NAMALWA (cell line): ENCODE data around the gene ENTPD6.

ENCODE experiments used
- DNase-seq: peaks from one replicate; pipeline ENCODE4 v3.0.0-alpha.2; 2015; ENCODE audit warnings: low spot score

ENTPD6 gene

DNA sequence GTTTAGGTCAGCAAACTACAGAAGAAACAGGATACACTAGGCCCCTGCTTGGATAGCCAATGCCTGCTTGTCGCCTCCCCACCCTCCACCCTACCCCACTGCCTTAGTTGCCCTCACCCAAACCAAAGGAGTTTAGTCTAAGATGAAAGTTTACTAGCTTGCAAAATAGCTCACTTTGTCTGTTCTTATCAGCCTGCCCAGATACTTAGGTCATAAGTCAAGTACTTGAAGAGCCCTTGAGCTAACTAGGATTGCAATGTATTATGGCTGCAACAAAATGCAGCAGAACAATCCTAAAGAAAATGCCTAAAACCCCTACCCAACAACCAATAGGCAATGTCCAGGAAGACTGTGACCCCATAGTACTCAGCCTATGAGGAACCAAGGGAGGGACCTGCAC, 7.3 kb upstream of the ENTPD6 start:
- no peak for DNase-seq

GRCh38 chr20:25191051-25191450, 4.5 kb upstream of the ENTPD6 start:
- DNase-seq: no peak

- DNase-seq: no peak
Observed at GRCh38 chr20:25191689-25192088, 3.8 kb upstream of the ENTPD6 start.

GRCh38 chr20:25193843-25194242, 1.7 kb upstream of the ENTPD6 start:
- DNase-seq: no peak

GRCh38 chr20:25194333-25194972, 1.1 kb upstream of the ENTPD6 start:
- no peak for DNase-seq

- DNase-seq: peak; percentile 51
Observed at GRCh38 chr20:25195962-25196785, 662 bp downstream of the ENTPD6 start.

GRCh38 chr20:25196786-25197120, 1.2 kb downstream of the ENTPD6 start:
- DNase-seq: peak; percentile 28

DNA sequence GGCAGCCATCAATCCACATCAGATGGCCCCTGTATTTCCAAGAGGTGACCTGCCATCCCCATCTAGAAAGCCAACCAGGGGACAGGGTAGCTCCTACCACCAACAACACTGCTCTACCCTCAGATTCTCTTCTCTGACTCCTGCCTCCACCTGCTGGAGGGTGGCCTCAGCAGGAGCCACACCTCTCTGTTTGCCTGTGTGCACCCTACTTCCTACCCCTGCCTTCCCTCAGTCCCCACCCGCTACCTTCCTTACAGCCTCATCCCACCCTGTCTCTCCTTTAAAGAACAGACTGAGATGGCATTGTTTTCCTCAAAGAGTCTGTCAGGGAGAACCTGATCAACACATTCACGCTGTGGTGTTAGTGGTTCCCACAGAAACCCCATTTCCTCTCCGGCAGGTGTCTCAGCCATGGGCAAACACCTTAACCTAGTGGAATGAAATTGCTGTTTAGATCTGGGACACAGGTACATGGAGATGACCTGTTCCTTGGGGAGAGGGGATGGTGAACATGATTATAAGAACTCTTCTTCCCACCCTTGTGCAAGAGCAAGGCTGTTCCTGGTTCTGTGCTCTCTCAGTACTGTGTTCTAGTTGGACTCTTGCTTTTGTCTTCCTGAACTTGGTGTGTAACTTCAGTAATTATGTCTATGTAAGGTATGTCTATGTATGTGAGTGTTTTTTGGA, 1.8 kb downstream of the ENTPD6 start:
- DNase-seq: peak; percentile 46

GRCh38 chr20:25197870-25198190, 2.3 kb downstream of the ENTPD6 start:
- no peak for DNase-seq

DNA sequence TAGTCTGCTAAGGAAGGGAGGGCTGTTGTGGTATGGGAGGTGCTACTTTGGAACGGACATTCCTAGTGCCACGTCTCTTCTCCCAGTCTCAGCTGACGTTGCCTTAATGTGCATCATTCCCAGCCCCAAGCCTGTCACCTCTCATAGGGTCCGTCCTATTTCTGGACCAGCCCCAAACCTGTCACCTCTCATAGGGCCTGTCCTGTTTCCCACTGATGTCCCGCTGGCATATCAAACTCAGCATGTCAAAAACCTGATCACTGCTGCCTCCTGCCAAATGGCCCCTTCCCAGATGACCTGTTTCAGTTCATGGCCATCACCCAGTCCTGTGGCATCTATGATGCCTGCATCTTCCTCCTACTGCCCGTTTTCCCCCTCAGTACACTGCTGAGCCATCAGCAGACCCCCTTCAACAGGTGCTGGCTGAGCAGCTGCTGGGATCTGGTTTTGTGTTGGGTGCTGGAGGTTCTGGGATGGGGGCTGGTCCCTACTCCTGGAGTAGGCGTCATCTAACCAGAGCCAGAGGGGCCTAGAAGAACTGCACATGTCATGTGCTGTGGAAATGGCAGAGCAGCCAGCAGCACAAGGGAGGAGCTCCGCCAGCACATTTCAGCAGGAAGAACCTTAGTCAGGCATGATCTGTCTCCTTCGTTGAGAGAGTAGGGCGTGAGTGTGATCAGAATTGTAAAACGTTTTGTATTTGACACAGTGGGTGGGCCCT, 3.3 kb downstream of the ENTPD6 start:
- no peak for DNase-seq

GRCh38 chr20:25199473-25200260, 4.2 kb downstream of the ENTPD6 start:
- no peak for DNase-seq

DNA sequence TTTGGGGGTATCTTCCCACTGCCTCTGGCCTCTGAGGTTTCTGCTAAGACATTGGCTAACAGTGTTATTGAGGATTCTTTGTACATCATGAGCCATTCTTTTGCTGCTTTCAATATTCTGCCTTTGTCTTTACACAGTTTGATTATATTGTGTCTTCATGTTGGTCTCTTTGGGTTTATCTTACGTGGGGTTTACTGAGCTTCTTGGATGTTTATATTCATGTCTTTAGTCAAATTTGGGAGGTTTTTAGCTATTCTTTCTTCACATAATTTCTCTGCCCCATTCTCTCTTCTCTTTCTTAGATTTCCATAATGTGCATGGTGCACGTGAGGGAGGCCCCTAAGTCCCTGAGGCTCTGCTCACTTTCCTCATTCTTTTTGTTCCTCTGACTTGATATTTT, 7.6 kb downstream of the ENTPD6 start:
- no peak for DNase-seq

DNA sequence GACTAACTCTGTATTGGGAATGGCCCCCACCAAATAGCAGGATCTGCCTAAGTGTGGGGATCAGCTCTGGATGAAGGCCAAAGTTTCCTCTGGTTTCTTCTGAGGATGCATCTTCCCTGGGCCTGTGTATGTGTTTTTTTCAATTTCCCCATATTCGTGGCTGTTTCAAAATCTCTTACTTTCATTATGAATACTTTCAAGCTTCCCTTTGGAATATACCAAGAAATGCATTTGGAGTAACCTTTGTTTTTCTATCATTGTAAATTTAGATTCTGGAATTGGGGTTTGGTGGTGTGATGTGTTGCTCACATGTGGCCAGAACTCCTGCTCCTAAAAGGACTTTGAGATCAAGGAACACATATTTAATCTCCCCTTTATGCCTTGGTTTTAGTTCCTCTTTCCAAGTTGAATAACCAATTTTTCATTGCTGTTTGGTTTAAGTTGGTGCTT, 8.4 kb downstream of the ENTPD6 start:
- DNase-seq: peak; percentile 30

DNA sequence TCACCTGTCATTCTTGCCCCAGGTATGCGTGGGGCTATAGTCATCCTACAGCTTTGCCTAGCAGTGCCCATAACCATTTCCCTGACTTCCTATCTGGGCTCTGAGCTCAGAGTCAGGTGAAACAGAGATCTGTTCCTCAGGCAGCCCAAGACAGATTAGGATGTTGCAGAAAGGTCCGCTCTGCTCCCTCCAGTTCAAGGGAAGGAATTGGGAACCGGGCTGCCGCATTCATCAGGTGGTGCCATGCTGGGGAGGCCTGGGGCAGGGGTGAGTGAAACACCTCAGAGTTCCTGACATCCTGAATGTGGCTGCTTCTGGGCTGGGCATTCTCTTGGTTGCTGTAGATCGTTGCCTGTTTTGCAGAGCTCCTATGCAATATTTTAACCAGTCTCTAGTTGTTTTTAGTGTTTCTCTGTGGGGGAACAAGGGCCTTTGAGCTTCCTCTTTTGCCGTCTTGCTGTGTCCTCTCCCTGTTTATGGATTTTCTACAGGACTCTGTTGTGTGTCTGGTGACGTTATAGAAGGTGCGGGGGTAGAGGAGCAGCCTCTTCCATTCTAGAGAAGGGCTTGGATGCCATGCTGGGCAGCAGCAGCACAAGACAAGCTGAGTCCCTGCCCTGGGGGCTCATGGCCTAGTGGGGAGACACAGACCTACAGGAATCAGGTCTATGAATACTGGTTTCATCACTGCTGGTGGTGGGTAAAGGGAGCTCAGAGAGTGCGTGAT, 9.2 kb downstream of the ENTPD6 start:
- no peak for DNase-seq

DNA sequence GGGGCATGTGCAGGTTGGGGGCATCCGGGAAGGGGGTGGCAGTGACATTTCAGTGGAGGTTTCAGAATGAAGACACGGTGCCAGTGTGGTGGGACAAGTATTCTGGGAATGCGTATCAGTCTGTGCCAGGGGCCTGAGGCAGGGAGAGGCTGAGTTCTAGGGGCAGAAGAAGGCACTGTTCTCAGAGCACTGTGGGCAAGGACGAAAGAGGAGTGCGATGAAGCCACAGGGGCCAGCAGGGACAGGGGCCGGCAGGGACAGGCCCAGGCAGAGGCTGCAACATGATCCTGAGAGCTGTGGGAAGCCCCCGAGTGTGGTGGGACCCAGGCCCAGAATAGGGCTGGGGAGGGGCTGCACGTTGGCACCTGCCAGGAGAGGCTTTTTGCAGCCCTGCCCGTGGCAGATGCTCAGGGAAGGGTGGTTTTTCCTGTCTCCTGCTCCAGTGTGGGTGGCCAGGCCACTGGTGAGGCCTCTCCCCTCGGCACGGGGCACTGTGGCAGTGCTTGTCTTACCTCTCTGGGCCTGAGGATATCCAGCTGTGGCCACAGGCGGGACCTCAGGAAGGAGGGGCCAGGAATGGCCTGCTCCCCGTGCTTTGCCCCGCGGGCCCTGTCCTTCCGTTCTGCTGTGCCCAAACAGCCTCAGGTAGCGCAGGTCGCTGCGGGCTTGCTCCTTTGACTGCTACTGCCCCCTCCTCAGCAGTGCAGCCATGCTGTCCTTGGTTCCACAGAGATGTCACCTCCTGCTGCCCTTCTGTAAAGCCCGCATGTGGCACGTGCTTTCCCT, 10.0 kb downstream of the ENTPD6 start:
- DNase-seq: no peak

DNA sequence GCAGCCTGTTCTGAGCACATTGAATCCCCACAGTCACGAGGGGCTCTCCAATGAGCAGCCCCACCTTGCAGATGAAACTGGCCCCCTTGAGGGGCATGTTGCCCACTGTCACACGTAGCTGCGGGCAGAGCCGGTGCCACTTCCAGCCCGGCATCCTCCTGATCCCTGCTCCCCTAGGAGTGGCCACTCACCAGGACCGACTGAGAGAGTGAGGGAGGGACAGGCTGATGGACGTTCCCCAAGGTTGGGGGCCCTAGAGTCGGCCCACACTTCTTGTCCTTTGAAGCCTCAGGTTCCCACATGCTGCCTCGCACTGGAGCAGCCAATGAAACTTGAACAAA, 10.5 kb downstream of the ENTPD6 start:
- DNase-seq: no peak

- no peak for DNase-seq
Observed at GRCh38 chr20:25206548-25206947, 11.0 kb downstream of the ENTPD6 start.

GRCh38 chr20:25207149-25207959, 11.8 kb downstream of the ENTPD6 start:
- DNase-seq: no peak

- DNase-seq: no peak
Observed at GRCh38 chr20:25207960-25208534, 12.5 kb downstream of the ENTPD6 start.
